ENCODE measurements around the gene IGSF5.

DNA sequence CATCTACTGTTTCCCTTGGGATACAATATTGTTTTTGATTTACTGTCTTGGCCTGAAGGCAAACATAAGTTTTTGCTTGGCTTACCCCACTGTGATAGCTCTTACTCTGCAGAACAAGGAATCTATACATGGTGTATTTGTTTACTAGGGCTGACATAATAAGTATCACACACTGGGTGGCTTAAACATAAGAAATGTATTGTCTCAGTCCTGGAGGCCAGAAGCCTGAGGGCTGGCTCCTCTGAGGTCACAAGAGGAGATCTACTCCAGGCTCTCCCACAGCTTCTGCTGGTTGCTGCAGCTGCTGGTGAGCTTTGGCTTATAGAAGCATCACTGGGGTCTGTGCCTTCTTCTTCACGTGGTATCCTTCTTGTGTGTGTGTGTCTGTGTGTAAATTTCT, 30.7 kb upstream of the IGSF5 start:
- TF ChIP-seq, protein P1, sequence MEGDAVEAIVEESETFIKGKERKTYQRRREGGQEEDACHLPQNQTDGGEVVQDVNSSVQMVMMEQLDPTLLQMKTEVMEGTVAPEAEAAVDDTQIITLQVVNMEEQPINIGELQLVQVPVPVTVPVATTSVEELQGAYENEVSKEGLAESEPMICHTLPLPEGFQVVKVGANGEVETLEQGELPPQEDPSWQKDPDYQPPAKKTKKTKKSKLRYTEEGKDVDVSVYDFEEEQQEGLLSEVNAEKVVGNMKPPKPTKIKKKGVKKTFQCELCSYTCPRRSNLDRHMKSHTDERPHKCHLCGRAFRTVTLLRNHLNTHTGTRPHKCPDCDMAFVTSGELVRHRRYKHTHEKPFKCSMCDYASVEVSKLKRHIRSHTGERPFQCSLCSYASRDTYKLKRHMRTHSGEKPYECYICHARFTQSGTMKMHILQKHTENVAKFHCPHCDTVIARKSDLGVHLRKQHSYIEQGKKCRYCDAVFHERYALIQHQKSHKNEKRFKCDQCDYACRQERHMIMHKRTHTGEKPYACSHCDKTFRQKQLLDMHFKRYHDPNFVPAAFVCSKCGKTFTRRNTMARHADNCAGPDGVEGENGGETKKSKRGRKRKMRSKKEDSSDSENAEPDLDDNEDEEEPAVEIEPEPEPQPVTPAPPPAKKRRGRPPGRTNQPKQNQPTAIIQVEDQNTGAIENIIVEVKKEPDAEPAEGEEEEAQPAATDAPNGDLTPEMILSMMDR (IDR thresholded peaks at IDR 0.05): no peak
- TF ChIP-seq POLR2A (IDR thresholded peaks at IDR 0.05) (no peak), POLR2AphosphoS5 (IDR thresholded peaks at IDR 0.05) (no peak)
